Measurements from ENCODE around the gene PHLPP1.

PHLPP1 gene

DNA sequence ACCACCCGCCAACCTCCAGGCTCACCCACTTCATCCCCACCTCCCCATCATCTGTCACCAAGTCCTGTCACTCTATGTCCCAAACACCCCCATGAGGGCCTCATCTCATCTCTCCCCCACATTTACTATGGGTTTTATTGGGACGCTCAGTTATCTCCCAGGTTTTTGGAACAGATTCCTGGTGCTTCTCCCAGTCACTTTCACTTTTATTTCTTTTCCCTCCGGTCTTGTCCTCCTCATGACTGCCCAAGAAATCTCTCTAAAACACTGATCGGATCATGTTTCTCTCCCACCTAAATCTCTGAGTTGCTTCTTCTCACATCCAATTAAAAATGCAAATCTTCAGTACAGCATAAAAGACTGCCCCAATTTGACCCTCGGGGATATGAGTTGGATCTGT lies 273.1 kb downstream of the PHLPP1 start:
- no peak overlapping the region for H4K91ac ChIP-seq (ENCODE audit: low read depth, low read length, poor library complexity)
- no peak overlapping the region for H2AFZ ChIP-seq (ENCODE audit: low read length)
- no peak for DNase-seq (ENCODE audit: low spot score)
- H3K4me1 ChIP-seq (ENCODE audit: control insufficient read depth in 2 of 2, insufficient read depth in 1 of 2, low read depth in 1 of 2, low read length in 2 of 2): peaks cover 0 to 5% of the 10 kb centered on the region in 2 donors
- H3K23ac ChIP-seq (ENCODE audit: low read depth, low read length, poor library complexity): no peak overlapping the region
- no peak overlapping the region for H3K4ac ChIP-seq (ENCODE audit: low read length)
- no peak overlapping the region for H3K14ac ChIP-seq (ENCODE audit: low read length)
- WGBS, 2 donors (ENCODE audit: extremely low coverage in 2 of 2, insufficient read length in 2 of 2, insufficient replicate concordance in 1 of 2): no CpG with 5 or more reads among the region's 5 CpGs
- no peaks in the 10 kb centered on the region for H3K9me3 ChIP-seq (replicated peaks in 1 of 2; ENCODE audit: control insufficient read depth in 2 of 2, insufficient read depth in 1 of 2, low read depth in 1 of 2, low read length in 2 of 2)
- H3K18ac ChIP-seq (ENCODE audit: low read length): peak overlapping the region; percentile 88
- no peak overlapping the region for H2BK120ac ChIP-seq (ENCODE audit: low read depth, low read length)
- no peak overlapping the region for H2BK12ac ChIP-seq (ENCODE audit: low read length)
- peak overlapping the region; percentile 65 for H2BK15ac ChIP-seq (ENCODE audit: low read length)
- no peak overlapping the region for H3K4me2 ChIP-seq (ENCODE audit: insufficient read depth, low read length, poor library complexity, severe bottlenecking)
- no peaks in the 10 kb centered on the region for H3K27me3 ChIP-seq (ENCODE audit: control insufficient read depth in 3 of 3, insufficient read depth in 3 of 3, low read depth in 1 of 3, low read length in 3 of 3)
- H3K79me1 ChIP-seq (ENCODE audit: low read depth, low read length): no peaks in the 10 kb centered on the region
- H3K36me3 ChIP-seq (replicated peaks in 1 of 2; ENCODE audit: control insufficient read depth in 2 of 2, insufficient read depth in 2 of 2, low read length in 2 of 2): no peaks in the 10 kb centered on the region
- H2AK5ac ChIP-seq (ENCODE audit: low read depth, low read length): peak overlapping the region; percentile 70
- H3K4me3 ChIP-seq (ENCODE audit: low read length in 2 of 2): no peak overlapping the region
- H2BK5ac ChIP-seq (ENCODE audit: low read length): peak overlapping the region; percentile 69
- H3K9ac ChIP-seq (ENCODE audit: low read depth, low read length, poor library complexity): no peak overlapping the region
- no peak overlapping the region for H4K8ac ChIP-seq (ENCODE audit: low read depth, low read length)
- H3K27ac ChIP-seq (replicated peaks; ENCODE audit: low read length): no peak overlapping the region

DNA sequence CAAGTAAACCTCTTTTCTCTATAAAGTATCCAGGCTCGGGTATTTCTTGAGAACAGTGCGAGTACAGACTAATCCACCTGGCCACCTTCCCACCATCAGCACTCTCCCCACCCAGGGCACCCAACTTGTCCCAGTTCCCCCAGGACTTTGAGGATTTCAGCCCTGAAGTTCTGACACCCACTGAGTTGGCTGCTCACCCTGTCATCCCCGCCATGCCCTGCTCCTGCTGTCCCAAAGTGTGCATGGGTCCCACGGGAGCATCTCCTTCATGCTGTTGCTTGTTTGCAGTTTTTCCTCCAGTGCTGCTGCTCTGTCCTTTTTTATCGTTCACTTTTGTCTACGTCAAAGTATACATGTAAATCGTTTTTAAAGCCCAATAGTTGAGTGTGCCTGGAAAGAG lies 273.9 kb downstream of the PHLPP1 start:
- Histone ChIP-seq H3K9ac (ENCODE audit: low read depth, low read length, poor library complexity) (no peak overlapping the region), H2BK15ac (ENCODE audit: low read length) (no peak overlapping the region), H3K4me2 (ENCODE audit: insufficient read depth, low read length, poor library complexity, severe bottlenecking) (no peak overlapping the region), H3K4ac (ENCODE audit: low read length) (no peak overlapping the region), H3K9me3 (replicated peaks in 1 of 2; ENCODE audit: control insufficient read depth in 2 of 2, insufficient read depth in 1 of 2, low read depth in 1 of 2, low read length in 2 of 2) (no peaks in the 10 kb centered on the region), H3K27me3 (ENCODE audit: control insufficient read depth in 3 of 3, insufficient read depth in 3 of 3, low read depth in 1 of 3, low read length in 3 of 3) (no peaks in the 10 kb centered on the region), H4K8ac (ENCODE audit: low read depth, low read length) (no peak overlapping the region), H2BK5ac (ENCODE audit: low read length) (no peak overlapping the region), H2BK12ac (ENCODE audit: low read length) (no peak overlapping the region), H3K4me3 (ENCODE audit: low read length in 2 of 2) (no peak overlapping the region), H3K18ac (ENCODE audit: low read length) (no peak overlapping the region), H3K27ac (replicated peaks; ENCODE audit: low read length) (no peak overlapping the region), H4K91ac (ENCODE audit: low read depth, low read length, poor library complexity) (no peak overlapping the region), H2AK5ac (ENCODE audit: low read depth, low read length) (no peak overlapping the region), H3K23ac (ENCODE audit: low read depth, low read length, poor library complexity) (no peak overlapping the region), H3K14ac (ENCODE audit: low read length) (no peak overlapping the region), H3K36me3 (replicated peaks in 1 of 2; ENCODE audit: control insufficient read depth in 2 of 2, insufficient read depth in 2 of 2, low read length in 2 of 2) (no peaks in the 10 kb centered on the region), H3K79me1 (ENCODE audit: low read depth, low read length) (no peaks in the 10 kb centered on the region), H3K4me1 (ENCODE audit: control insufficient read depth in 2 of 2, insufficient read depth in 1 of 2, low read depth in 1 of 2, low read length in 2 of 2) (peaks cover 0 to 5% of the 10 kb centered on the region in 2 donors), H2BK120ac (ENCODE audit: low read depth, low read length) (no peak overlapping the region), H2AFZ (ENCODE audit: low read length) (no peak overlapping the region)
- no peak for DNase-seq (ENCODE audit: low spot score)
- no CpG with 5 or more reads among the region's 7 CpGs for WGBS, 2 donors (ENCODE audit: extremely low coverage in 2 of 2, insufficient read length in 2 of 2, insufficient replicate concordance in 1 of 2)

DNA sequence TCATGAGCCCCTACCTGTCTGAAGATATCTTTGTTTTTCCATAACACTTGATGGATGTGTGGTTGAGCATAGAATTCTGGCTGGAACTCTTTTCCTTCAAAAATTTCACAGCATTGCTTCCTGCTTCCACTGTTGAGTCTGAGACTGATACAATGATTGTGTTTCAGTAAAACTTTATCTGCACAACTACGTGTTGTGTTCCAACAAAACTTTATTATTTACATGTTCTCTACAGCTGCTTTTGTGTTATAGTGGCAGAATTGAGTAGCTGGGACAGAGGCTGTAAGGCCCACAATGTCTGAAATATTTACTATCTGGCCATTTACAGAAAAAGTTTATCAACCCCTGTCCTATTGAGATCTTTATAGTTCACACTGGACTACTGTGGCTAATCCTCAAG lies 275.3 kb downstream of the PHLPP1 start:
- no peak overlapping the region for H3K23ac ChIP-seq (ENCODE audit: low read depth, low read length, poor library complexity)
- H3K36me3 ChIP-seq (replicated peaks in 1 of 2; ENCODE audit: control insufficient read depth in 2 of 2, insufficient read depth in 2 of 2, low read length in 2 of 2): no peaks in the 10 kb centered on the region
- H3K9me3 ChIP-seq (replicated peaks in 1 of 2; ENCODE audit: control insufficient read depth in 2 of 2, insufficient read depth in 1 of 2, low read depth in 1 of 2, low read length in 2 of 2): no peaks in the 10 kb centered on the region
- no peak overlapping the region for H3K14ac ChIP-seq (ENCODE audit: low read length)
- no peak overlapping the region for H2BK5ac ChIP-seq (ENCODE audit: low read length)
- no peak overlapping the region for H2BK120ac ChIP-seq (ENCODE audit: low read depth, low read length)
- WGBS, 2 donors (ENCODE audit: extremely low coverage in 2 of 2, insufficient read length in 2 of 2, insufficient replicate concordance in 1 of 2): no CpG with 5 or more reads among the region's 1 CpG
- no peaks in the 10 kb centered on the region for H3K27me3 ChIP-seq (ENCODE audit: control insufficient read depth in 3 of 3, insufficient read depth in 3 of 3, low read depth in 1 of 3, low read length in 3 of 3)
- no peak overlapping the region for H3K18ac ChIP-seq (ENCODE audit: low read length)
- H3K27ac ChIP-seq (replicated peaks; ENCODE audit: low read length): no peak overlapping the region
- no peak overlapping the region for H2BK12ac ChIP-seq (ENCODE audit: low read length)
- H3K4me2 ChIP-seq (ENCODE audit: insufficient read depth, low read length, poor library complexity, severe bottlenecking): no peak overlapping the region
- peaks cover 0 to 5% of the 10 kb centered on the region in 2 donors for H3K4me1 ChIP-seq (ENCODE audit: control insufficient read depth in 2 of 2, insufficient read depth in 1 of 2, low read depth in 1 of 2, low read length in 2 of 2)
- H2BK15ac ChIP-seq (ENCODE audit: low read length): no peak overlapping the region
- H2AK5ac ChIP-seq (ENCODE audit: low read depth, low read length): no peak overlapping the region
- H3K4ac ChIP-seq (ENCODE audit: low read length): no peak overlapping the region
- H4K8ac ChIP-seq (ENCODE audit: low read depth, low read length): no peak overlapping the region
- H4K91ac ChIP-seq (ENCODE audit: low read depth, low read length, poor library complexity): no peak overlapping the region
- no peak for DNase-seq (ENCODE audit: low spot score)
- H3K79me1 ChIP-seq (ENCODE audit: low read depth, low read length): no peaks in the 10 kb centered on the region
- H3K9ac ChIP-seq (ENCODE audit: low read depth, low read length, poor library complexity): no peak overlapping the region
- no peak overlapping the region for H2AFZ ChIP-seq (ENCODE audit: low read length)
- H3K4me3 ChIP-seq (ENCODE audit: low read length in 2 of 2): no peak overlapping the region

DNA sequence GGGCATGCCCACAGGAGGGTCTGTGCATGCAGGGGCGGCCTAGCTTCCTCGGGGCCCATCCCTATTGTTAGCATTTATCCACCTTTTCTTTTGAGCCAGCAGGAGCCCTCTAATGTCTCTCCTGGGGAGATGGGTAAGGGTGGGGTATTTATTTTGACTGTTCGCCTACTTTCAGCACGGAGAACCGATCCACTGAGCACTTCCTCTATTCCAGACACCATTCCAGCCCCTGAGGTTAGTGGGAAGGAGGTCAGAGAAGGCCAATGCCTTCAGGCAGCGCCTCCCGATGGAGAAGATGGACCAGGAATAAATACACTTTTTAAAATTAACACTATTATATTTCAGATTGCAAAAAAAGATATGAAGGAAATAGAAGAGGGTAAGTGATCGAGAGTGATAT lies 276.0 kb downstream of the PHLPP1 start:
- H2BK5ac ChIP-seq (ENCODE audit: low read length): no peak overlapping the region
- no peak for DNase-seq (ENCODE audit: low spot score)
- no peaks in the 10 kb centered on the region for H3K9me3 ChIP-seq (replicated peaks in 1 of 2; ENCODE audit: control insufficient read depth in 2 of 2, insufficient read depth in 1 of 2, low read depth in 1 of 2, low read length in 2 of 2)
- H2AK5ac ChIP-seq (ENCODE audit: low read depth, low read length): no peak overlapping the region
- no peak overlapping the region for H3K4ac ChIP-seq (ENCODE audit: low read length)
- H4K91ac ChIP-seq (ENCODE audit: low read depth, low read length, poor library complexity): no peak overlapping the region
- no peak overlapping the region for H4K8ac ChIP-seq (ENCODE audit: low read depth, low read length)
- no peak overlapping the region for H3K4me2 ChIP-seq (ENCODE audit: insufficient read depth, low read length, poor library complexity, severe bottlenecking)
- no peaks in the 10 kb centered on the region for H3K27me3 ChIP-seq (ENCODE audit: control insufficient read depth in 3 of 3, insufficient read depth in 3 of 3, low read depth in 1 of 3, low read length in 3 of 3)
- H3K36me3 ChIP-seq (replicated peaks in 1 of 2; ENCODE audit: control insufficient read depth in 2 of 2, insufficient read depth in 2 of 2, low read length in 2 of 2): no peaks in the 10 kb centered on the region
- H3K18ac ChIP-seq (ENCODE audit: low read length): no peak overlapping the region
- no peaks in the 10 kb centered on the region for H3K79me1 ChIP-seq (ENCODE audit: low read depth, low read length)
- WGBS, 2 donors (ENCODE audit: extremely low coverage in 2 of 2, insufficient read length in 2 of 2, insufficient replicate concordance in 1 of 2): no CpG with 5 or more reads among the region's 8 CpGs
- H3K4me3 ChIP-seq (ENCODE audit: low read length in 2 of 2): no peak overlapping the region
- no peak overlapping the region for H2BK12ac ChIP-seq (ENCODE audit: low read length)
- no peak overlapping the region for H2AFZ ChIP-seq (ENCODE audit: low read length)
- H3K4me1 ChIP-seq (ENCODE audit: control insufficient read depth in 2 of 2, insufficient read depth in 1 of 2, low read depth in 1 of 2, low read length in 2 of 2): peaks cover 0 to 5% of the 10 kb centered on the region in 2 donors
- H2BK120ac ChIP-seq (ENCODE audit: low read depth, low read length): no peak overlapping the region
- H3K14ac ChIP-seq (ENCODE audit: low read length): no peak overlapping the region
- H2BK15ac ChIP-seq (ENCODE audit: low read length): no peak overlapping the region
- no peak overlapping the region for H3K27ac ChIP-seq (replicated peaks; ENCODE audit: low read length)
- no peak overlapping the region for H3K9ac ChIP-seq (ENCODE audit: low read depth, low read length, poor library complexity)
- no peak overlapping the region for H3K23ac ChIP-seq (ENCODE audit: low read depth, low read length, poor library complexity)

All from neuronal stem cell (in vitro differentiated cells).